Panc1 (cell line): ENCODE measurements around the gene ZBBX. TPM values are rescaled to one million over a fixed set of nuclear protein-coding genes. Genes with fewer than 3 reads are reported as not detected.

Experiments used
- ATAC-seq: fragments of 200-7000 bp; cut with Tn5 transposase; 2 replicates; pipeline ENCODE4 v1.9.1; 2020; ENCODE audit warnings: mild to moderate bottlenecking, moderate library complexity
- BruUV-seq: library from RNA; stranded (reverse); fragments of 400-500 nt; replicated peaks from 2 replicates; lab custom pipeline; 2021; lab: Mats Ljungman, UMichigan
- CTCF ChIA-PET: fragments of 300-600 bp; sonication (Branson Sonifier 250); formaldehyde crosslinking; loops from one replicate; lab custom pipeline; 2022; ENCODE audit warnings: antibody characterized with exemption; lab: Charles Lee
- POLR2A ChIA-PET: fragments of 300-600 bp; sonication (Branson Sonifier 250); formaldehyde crosslinking; loops from one replicate; lab custom pipeline; 2022; ENCODE audit warnings: antibody characterized with exemption; lab: Charles Lee
- DNase-seq: peaks from one replicate; pipeline ENCODE4 v3.0.0-alpha.2; 2010; ENCODE audit warnings: low read depth, low spot score
- H3K27ac ChIP-seq: 2 replicates; pipeline ENCODE4 v1.5.1; 2011; ENCODE audit warnings: mild to moderate bottlenecking, low read length, inconsistent platforms
- H3K27me3 ChIP-seq: fragments of 200-500 bp; sonication (Bioruptor generic); 2 replicates; pipeline ENCODE4 v1.6.0; 2014; ENCODE audit warnings: low read length, inconsistent platforms; ENCODE audit not compliant: control insufficient read depth, insufficient read depth
- H3K36me3 ChIP-seq: fragments of 200-500 bp; sonication (Bioruptor generic); 2 replicates; pipeline ENCODE4 v1.5.1; 2014; ENCODE audit warnings: inconsistent platforms, mild to moderate bottlenecking, low read length, moderate library complexity; ENCODE audit not compliant: control insufficient read depth, insufficient read depth
- H3K4me1 ChIP-seq: 2 replicates; pipeline ENCODE4 v1.5.1; 2011; ENCODE audit warnings: inconsistent platforms, mild to moderate bottlenecking, low read length, moderate library complexity; ENCODE audit not compliant: control insufficient read depth, insufficient read depth
- H3K4me3 ChIP-seq, 2 experiments: 2 replicates each; pipeline ENCODE4 v1.5.1; 2011 to 2012; ENCODE audit warnings: low read depth in 2 of 2, low read length in 2 of 2, mild to moderate bottlenecking in 2 of 2, inconsistent platforms in 1 of 2, moderate library complexity in 1 of 2
- H3K9me3 ChIP-seq: fragments of 200-500 bp; sonication (Bioruptor generic); 2 replicates; pipeline ENCODE4 v1.5.1; 2014; ENCODE audit warnings: low read depth, mild to moderate bottlenecking, inconsistent platforms, low read length, moderate library complexity; ENCODE audit not compliant: control insufficient read depth, insufficient read depth
- CTCF ChIP-seq: fragments of 450-650 bp; IDR thresholded peaks from 2 replicates; pipeline ENCODE4 v1.5.1; 2017; ENCODE audit warnings: mild to moderate bottlenecking
- POLR2AphosphoS5 ChIP-seq: IDR thresholded peaks from 2 replicates; pipeline ENCODE4 v1.6.1; 2012; ENCODE audit warnings: mild to moderate bottlenecking, low read depth, low read length, moderate library complexity
- REST ChIP-seq, 2 experiments: IDR thresholded peaks; 2 replicates each; pipeline ENCODE4 v1.6.1; 2011 to 2012; ENCODE audit warnings: low read depth in 2 of 2, control low read depth in 1 of 2, low read length in 1 of 2, mild to moderate bottlenecking in 1 of 2, moderate library complexity in 1 of 2; ENCODE audit not compliant: insufficient read depth in 1 of 2
- SIN3A ChIP-seq: IDR thresholded peaks from 2 replicates; pipeline ENCODE4 v1.6.1; 2012; ENCODE audit warnings: low read depth, mild to moderate bottlenecking, low read length, moderate library complexity, borderline replicate concordance; ENCODE audit not compliant: insufficient read depth
- TCF7L2 ChIP-seq: IDR thresholded peaks from 2 replicates; pipeline ENCODE4 v1.6.1; 2011; ENCODE audit warnings: mild to moderate bottlenecking, low read depth, low read length, inconsistent platforms
- in situ Hi-C: cut with HindIII; loops from 2 replicates; pipeline ENCODE4 v1.10.0; 2016; ENCODE audit warnings: low sequenced_read_pairs, low pct_unique_long_range_greater_than_20kb
- intact Hi-C: fragments of 100-400 bp; cut with micrococcal nuclease; formaldehyde crosslinking; loops from one replicate; pipeline ENCODE4 v1.10.0; 2022; ENCODE audit not compliant: unreplicated experiment
- total RNA-seq: library from RNA; stranded (reverse); gene quantifications from one replicate; pipeline ENCODE4 v1.2.1, GENCODE V29; 2021; ENCODE audit not compliant: unreplicated experiment

The ZBBX gene
- total RNA-seq, 1 experiment from 2014 or later = not detected

DNA sequence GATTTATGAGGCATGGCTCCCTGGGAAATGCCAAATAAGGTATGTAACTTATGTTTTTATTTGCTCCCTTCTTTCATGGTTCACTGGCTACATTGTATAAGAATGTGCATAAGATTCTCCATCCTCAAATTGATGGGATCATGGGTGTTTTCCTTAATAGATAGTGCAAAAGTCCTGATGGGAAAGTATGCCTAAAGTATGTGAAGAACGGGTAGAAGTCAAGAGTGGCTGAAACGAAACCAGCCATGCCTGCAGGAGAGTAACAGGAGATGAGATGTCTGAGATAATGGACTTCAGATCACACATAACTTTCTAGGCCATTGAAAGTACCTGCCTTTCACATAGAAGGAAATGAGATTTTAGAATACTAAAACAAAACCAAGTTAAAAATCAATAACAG, 56.5 kb downstream of the ZBBX start:
- Histone ChIP-seq H3K4me1 (no peaks in the 10 kb centered on the region), H3K36me3 (no peaks in the 10 kb centered on the region), H3K27ac (no peak overlapping the region), H3K9me3 (no peaks in the 10 kb centered on the region), H3K4me3 (no peak overlapping the region), H3K27me3 (no peaks in the 10 kb centered on the region)
- ChIA-PET POLR2A (no interaction called here), CTCF (no interaction called here)
- DNase-seq = no peak
- ATAC-seq = no peak
- intact Hi-C loops (no loop called here), in situ Hi-C loops (no loop called here)
- no TSS peak for BruUV-seq
- TF ChIP-seq POLR2AphosphoS5 (no peak), TCF7L2 (no peak), SIN3A (no peak), CTCF (no peak), REST (IDR thresholded peaks at IDR 0.05; ENCODE audit: insufficient read depth in 1 of 2, low read depth in 2 of 2, low read length in 1 of 2) (no peak)

GRCh38 chr3:167318996-167319615, 61.0 kb downstream of the ZBBX start:
- H3K27ac ChIP-seq = no peak overlapping the region
- BruUV-seq = no TSS peak
- no peak overlapping the region for H3K4me3 ChIP-seq
- in situ Hi-C loops (no loop called here), intact Hi-C loops (no loop called here)
- no peaks in the 10 kb centered on the region for H3K27me3 ChIP-seq
- H3K36me3 ChIP-seq = no peaks in the 10 kb centered on the region
- ATAC-seq (no peak), DNase-seq (no peak)
- ChIA-PET CTCF (no interaction called here), POLR2A (no interaction called here)
- no peaks in the 10 kb centered on the region for H3K9me3 ChIP-seq
- H3K4me1 ChIP-seq = no peaks in the 10 kb centered on the region
- no peak for TF ChIP-seq SIN3A
- TF ChIP-seq REST (IDR thresholded peaks at IDR 0.05; ENCODE audit: insufficient read depth in 1 of 2, low read depth in 2 of 2, low read length in 1 of 2) = no peak
- TF ChIP-seq CTCF = no peak
- TF ChIP-seq TCF7L2 = no peak
- no peak for TF ChIP-seq POLR2AphosphoS5
